DOHH2 (cell line): ENCODE results near the gene CPNE8.

ENCODE experiments used
- H3F3A ChIP-seq: fragments of 200-600 bp; sonication (generic), shearing (Covaris generic); 2 replicates; pipeline ENCODE4 v1.6.0; 2016; ENCODE audit warnings: antibody characterized with exemption, mild to moderate bottlenecking; ENCODE audit not compliant: control insufficient read depth, insufficient read depth
- H3K27ac ChIP-seq: fragments of 200-600 bp; sonication (generic); 2 replicates; pipeline ENCODE4 v1.5.1; 2014; ENCODE audit warnings: low read depth, mild to moderate bottlenecking, low read length, moderate library complexity
- H3K27me3 ChIP-seq: fragments of 200-600 bp; sonication (generic); 2 replicates; pipeline ENCODE4 v1.6.1; 2014; ENCODE audit warnings: mild to moderate bottlenecking, low read length, mixed read lengths; ENCODE audit not compliant: control insufficient read depth
- H3K36me3 ChIP-seq: fragments of 200-600 bp; sonication (generic); 2 replicates; pipeline ENCODE4 v1.6.1; 2014; ENCODE audit warnings: mild to moderate bottlenecking, low read length, moderate library complexity, mixed read lengths; ENCODE audit not compliant: control insufficient read depth
- H3K4me1 ChIP-seq: fragments of 200-600 bp; sonication (generic); 2 replicates; pipeline ENCODE4 v1.6.1; 2014; ENCODE audit warnings: mild to moderate bottlenecking, low read length, mixed read lengths; ENCODE audit not compliant: control insufficient read depth
- H3K4me2 ChIP-seq: fragments of 200-600 bp; sonication (generic); 2 replicates; pipeline ENCODE4 v1.6.0; 2014; ENCODE audit warnings: mild to moderate bottlenecking, low read length, moderate library complexity
- H3K4me3 ChIP-seq: fragments of 200-600 bp; sonication (generic); 2 replicates; pipeline ENCODE4 v1.5.1; 2014; ENCODE audit warnings: mild to moderate bottlenecking, low read length, mixed read lengths
- H3K79me2 ChIP-seq: fragments of 200-600 bp; sonication (generic); 2 replicates; pipeline ENCODE4 v1.6.1; 2014; ENCODE audit warnings: mild to moderate bottlenecking, low read length, mixed read lengths; ENCODE audit not compliant: control insufficient read depth
- H3K9me2 ChIP-seq: fragments of 200-600 bp; sonication (generic); replicated peaks from 2 replicates; pipeline ENCODE4 v1.6.1; 2014; ENCODE audit warnings: mild to moderate bottlenecking, low read length, mixed read lengths; ENCODE audit not compliant: control insufficient read depth
- H3K9me3 ChIP-seq: fragments of 200-600 bp; sonication (generic); 2 replicates; pipeline ENCODE4 v1.6.1; 2014; ENCODE audit warnings: antibody characterized with exemption, low read length, mixed read lengths; ENCODE audit not compliant: control insufficient read depth, insufficient read depth
- H4K20me1 ChIP-seq: fragments of 200-600 bp; sonication (generic); 2 replicates; pipeline ENCODE4 v1.6.0; 2014; ENCODE audit warnings: low read depth, mild to moderate bottlenecking, antibody characterized with exemption, low read length, moderate library complexity; ENCODE audit not compliant: control insufficient read depth, insufficient read depth
- EZH2phosphoT487 ChIP-seq: fragments of 200-600 bp; sonication (generic); IDR thresholded peaks from 2 replicates; pipeline ENCODE4 v1.6.1; 2017; ENCODE audit warnings: borderline replicate concordance, mild to moderate bottlenecking, antibody characterized with exemption, low read length, moderate library complexity, mixed read lengths
- TF ChIP-seq, protein P1 (sequence below): fragments of 200-600 bp; sonication (generic); IDR thresholded peaks from one replicate; pipeline ENCODE4 v1.5.1; 2014; ENCODE audit warnings: antibody characterized with exemption, mild to moderate bottlenecking, low read depth, low read length; ENCODE audit not compliant: poor library complexity, severe bottlenecking

The CPNE8 gene

DNA sequence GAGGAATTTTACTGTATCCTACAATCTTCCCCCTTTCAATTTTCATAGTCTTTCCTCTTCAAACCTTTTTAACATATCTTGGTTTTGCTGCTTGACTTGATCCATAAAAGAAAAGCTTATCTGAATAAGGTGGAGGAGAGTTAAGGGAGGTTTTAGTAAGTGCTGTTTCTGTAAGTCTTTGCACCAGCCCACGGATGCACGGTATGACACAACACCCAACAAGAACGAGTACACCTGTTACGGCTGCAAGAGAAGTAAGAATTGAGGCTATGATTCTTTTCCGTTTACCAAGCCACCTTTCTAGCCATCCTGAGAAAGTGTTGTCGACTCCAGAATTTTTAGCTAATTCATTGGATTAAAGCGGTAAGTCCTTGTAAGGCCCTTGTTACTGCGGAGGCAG is 26.1 kb upstream of the CPNE8 start:
- Histone ChIP-seq H3K9me3 (no peaks in the 10 kb centered on the region), H3K4me1 (no peaks in the 10 kb centered on the region), H3K4me2 (no peak overlapping the region), H4K20me1 (no peaks in the 10 kb centered on the region), H3K9me2 (no peaks in the 10 kb centered on the region), H3K4me3 (no peak overlapping the region), H3F3A (no peaks in the 10 kb centered on the region), H3K36me3 (no peaks in the 10 kb centered on the region), H3K79me2 (no peaks in the 10 kb centered on the region), H3K27ac (no peak overlapping the region), H3K27me3 (no peaks in the 10 kb centered on the region)
- TF ChIP-seq EZH2phosphoT487: no peak
- TF ChIP-seq, protein P1, sequence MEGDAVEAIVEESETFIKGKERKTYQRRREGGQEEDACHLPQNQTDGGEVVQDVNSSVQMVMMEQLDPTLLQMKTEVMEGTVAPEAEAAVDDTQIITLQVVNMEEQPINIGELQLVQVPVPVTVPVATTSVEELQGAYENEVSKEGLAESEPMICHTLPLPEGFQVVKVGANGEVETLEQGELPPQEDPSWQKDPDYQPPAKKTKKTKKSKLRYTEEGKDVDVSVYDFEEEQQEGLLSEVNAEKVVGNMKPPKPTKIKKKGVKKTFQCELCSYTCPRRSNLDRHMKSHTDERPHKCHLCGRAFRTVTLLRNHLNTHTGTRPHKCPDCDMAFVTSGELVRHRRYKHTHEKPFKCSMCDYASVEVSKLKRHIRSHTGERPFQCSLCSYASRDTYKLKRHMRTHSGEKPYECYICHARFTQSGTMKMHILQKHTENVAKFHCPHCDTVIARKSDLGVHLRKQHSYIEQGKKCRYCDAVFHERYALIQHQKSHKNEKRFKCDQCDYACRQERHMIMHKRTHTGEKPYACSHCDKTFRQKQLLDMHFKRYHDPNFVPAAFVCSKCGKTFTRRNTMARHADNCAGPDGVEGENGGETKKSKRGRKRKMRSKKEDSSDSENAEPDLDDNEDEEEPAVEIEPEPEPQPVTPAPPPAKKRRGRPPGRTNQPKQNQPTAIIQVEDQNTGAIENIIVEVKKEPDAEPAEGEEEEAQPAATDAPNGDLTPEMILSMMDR: no peak

DNA sequence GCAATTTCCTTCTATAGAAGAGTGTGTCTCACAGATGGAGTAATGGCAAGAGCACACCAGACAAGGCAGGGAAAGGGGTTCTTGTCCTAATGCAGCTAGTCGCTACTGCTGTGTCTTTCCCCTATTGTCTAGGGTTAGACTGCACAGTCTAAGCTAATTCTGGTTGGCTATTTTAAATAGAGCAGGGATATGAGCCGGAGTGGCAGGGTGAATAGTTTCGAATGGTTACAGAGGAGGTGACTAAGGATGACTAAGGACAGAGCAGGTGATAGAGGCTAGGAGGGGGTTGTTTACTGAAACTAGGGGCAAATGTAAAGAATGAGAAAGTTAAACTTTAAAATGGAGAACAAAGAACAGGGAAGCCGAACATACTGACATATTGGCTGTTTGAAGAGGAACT is 25.6 kb upstream of the CPNE8 start:
- Histone ChIP-seq H3K4me3 (no peak overlapping the region), H3K36me3 (no peaks in the 10 kb centered on the region), H3K79me2 (no peaks in the 10 kb centered on the region), H3K9me2 (no peaks in the 10 kb centered on the region), H4K20me1 (no peaks in the 10 kb centered on the region), H3K4me1 (no peaks in the 10 kb centered on the region), H3K9me3 (no peaks in the 10 kb centered on the region), H3F3A (no peaks in the 10 kb centered on the region), H3K4me2 (no peak overlapping the region), H3K27me3 (no peaks in the 10 kb centered on the region), H3K27ac (no peak overlapping the region)
- TF ChIP-seq, protein P1: no peak
- TF ChIP-seq EZH2phosphoT487: no peak

- no peak for TF ChIP-seq EZH2phosphoT487
- TF ChIP-seq, protein P1: no peak
These were observed 21.1 kb upstream of the CPNE8 start for GRCh38 chr12:38926501-38926900.

More at GRCh38 chr12:38926501-38926900, 21.1 kb upstream of the CPNE8 start:
- H3K4me1 ChIP-seq: no peaks in the 10 kb centered on the region
- H3K4me2 ChIP-seq: no peak overlapping the region
- H3K27ac ChIP-seq: no peak overlapping the region
- H3K79me2 ChIP-seq: no peaks in the 10 kb centered on the region
- H3K9me3 ChIP-seq: no peaks in the 10 kb centered on the region
- H4K20me1 ChIP-seq: no peaks in the 10 kb centered on the region
- H3F3A ChIP-seq: no peaks in the 10 kb centered on the region
- H3K27me3 ChIP-seq: no peaks in the 10 kb centered on the region
- no peak overlapping the region for H3K4me3 ChIP-seq
- H3K9me2 ChIP-seq: no peaks in the 10 kb centered on the region
- H3K36me3 ChIP-seq: no peaks in the 10 kb centered on the region
